Left ventricle myocardium inferior (tissue), 1 donor: ENCODE results near the gene PATJ. TPM values are rescaled to one million over a fixed set of nuclear protein-coding genes. Genes with fewer than 3 reads are reported as not detected.

Experiments
- DNase-seq: peaks from one replicate; pipeline ENCODE4 v3.0.0-alpha.2; 2020
- H3K27ac ChIP-seq: fragments of 200-600 bp; replicated peaks from 2 replicates; pipeline ENCODE4 v1.8.0; 2021
- H3K27me3 ChIP-seq: fragments of 200-600 bp; 2 replicates; pipeline ENCODE4 v1.8.0; 2021; ENCODE audit warnings: low read depth
- H3K36me3 ChIP-seq: fragments of 200-600 bp; 2 replicates; pipeline ENCODE4 v1.8.0; 2021
- H3K4me1 ChIP-seq: fragments of 200-600 bp; 2 replicates; pipeline ENCODE4 v1.8.0; 2021
- H3K4me3 ChIP-seq: fragments of 200-600 bp; 2 replicates; pipeline ENCODE4 v1.8.0; 2021; ENCODE audit warnings: mild to moderate bottlenecking, moderate library complexity
- H3K9me3 ChIP-seq: fragments of 200-600 bp; replicated peaks from 2 replicates; pipeline ENCODE4 v1.8.0; 2021
- intact Hi-C: fragments of 100-400 bp; cut with micrococcal nuclease; formaldehyde crosslinking; loops from one replicate; pipeline ENCODE4 v1.11.0; 2022
- total RNA-seq: library from RNA; stranded (reverse); fragmentation: NEBNext Ultra II Directional; extraction: Animal tissue kit (Norgen Biotek cat#: 25700); gene quantifications from one replicate; pipeline ENCODE4 v1.2.1, GENCODE V29; 2021
- TF ChIP-seq, protein P1 (sequence below): fragments of 200-600 bp; IDR thresholded peaks from 2 replicates; pipeline ENCODE4 v1.8.0; 2021; ENCODE audit warnings: antibody characterized with exemption, mild to moderate bottlenecking, borderline replicate concordance
- donor health status: DM: no; HTN: yes; CAD: no; lungs with severe emphysema.

Gene PATJ
- total RNA-seq, 1 donor from 2014 or later, result 166 TPM

DNA sequence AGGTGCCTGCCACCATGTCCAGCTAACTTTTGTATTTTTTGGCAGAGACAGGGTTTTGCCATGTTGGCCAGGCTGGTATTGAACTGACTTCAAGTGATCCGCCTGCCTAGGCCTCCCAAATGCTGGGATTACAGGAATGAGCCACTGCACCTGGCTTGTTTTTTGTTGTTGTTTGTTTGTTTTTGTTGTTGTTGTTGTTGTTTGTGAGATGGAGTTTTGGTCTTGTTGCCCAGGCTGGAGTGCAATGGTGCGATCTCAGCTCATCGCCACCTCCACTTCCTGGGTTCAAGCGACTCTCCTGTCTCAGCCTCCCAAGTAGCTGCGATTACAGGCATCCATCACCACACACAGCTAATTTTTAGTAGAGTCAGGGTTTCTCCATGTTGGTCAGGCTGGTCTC, 445.3 kb downstream of the PATJ start:
- DNase-seq, result no peak
- intact Hi-C loops, result no loop called here
- Histone ChIP-seq H3K27me3 (peaks cover 3% of the 10 kb centered on the region), H3K4me1 (no peaks in the 10 kb centered on the region), H3K27ac (no peak overlapping the region), H3K4me3 (no peak overlapping the region), H3K9me3 (no peaks in the 10 kb centered on the region), H3K36me3 (no peaks in the 10 kb centered on the region)
- TF ChIP-seq, protein P1, sequence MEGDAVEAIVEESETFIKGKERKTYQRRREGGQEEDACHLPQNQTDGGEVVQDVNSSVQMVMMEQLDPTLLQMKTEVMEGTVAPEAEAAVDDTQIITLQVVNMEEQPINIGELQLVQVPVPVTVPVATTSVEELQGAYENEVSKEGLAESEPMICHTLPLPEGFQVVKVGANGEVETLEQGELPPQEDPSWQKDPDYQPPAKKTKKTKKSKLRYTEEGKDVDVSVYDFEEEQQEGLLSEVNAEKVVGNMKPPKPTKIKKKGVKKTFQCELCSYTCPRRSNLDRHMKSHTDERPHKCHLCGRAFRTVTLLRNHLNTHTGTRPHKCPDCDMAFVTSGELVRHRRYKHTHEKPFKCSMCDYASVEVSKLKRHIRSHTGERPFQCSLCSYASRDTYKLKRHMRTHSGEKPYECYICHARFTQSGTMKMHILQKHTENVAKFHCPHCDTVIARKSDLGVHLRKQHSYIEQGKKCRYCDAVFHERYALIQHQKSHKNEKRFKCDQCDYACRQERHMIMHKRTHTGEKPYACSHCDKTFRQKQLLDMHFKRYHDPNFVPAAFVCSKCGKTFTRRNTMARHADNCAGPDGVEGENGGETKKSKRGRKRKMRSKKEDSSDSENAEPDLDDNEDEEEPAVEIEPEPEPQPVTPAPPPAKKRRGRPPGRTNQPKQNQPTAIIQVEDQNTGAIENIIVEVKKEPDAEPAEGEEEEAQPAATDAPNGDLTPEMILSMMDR, result no peak

DNA sequence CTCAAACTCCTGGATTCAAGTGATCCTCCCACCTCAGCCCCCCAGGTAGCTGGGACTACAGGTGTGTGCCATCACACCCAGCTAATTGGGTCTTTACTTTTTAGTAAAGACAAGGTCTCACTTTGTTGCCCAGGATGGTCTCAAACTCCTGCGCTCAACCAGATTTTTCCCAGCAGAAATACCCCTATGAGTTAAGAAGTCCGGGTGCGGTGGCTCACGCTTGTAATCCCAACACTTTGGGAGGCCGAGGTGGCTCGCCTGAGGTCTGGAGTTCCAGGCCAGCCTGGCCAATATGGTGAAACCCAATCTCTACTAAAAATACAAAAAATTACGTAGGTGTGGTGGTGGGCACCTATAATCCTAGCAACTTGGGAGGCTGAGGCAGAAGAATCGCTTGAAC, 445.8 kb downstream of the PATJ start:
- intact Hi-C loops, result no loop called here
- Histone ChIP-seq H3K9me3 (no peaks in the 10 kb centered on the region), H3K27ac (no peak overlapping the region), H3K27me3 (peaks cover 3% of the 10 kb centered on the region), H3K36me3 (no peaks in the 10 kb centered on the region), H3K4me3 (no peak overlapping the region), H3K4me1 (no peaks in the 10 kb centered on the region)
- TF ChIP-seq, protein P1, result no peak
- no peak for DNase-seq

DNA sequence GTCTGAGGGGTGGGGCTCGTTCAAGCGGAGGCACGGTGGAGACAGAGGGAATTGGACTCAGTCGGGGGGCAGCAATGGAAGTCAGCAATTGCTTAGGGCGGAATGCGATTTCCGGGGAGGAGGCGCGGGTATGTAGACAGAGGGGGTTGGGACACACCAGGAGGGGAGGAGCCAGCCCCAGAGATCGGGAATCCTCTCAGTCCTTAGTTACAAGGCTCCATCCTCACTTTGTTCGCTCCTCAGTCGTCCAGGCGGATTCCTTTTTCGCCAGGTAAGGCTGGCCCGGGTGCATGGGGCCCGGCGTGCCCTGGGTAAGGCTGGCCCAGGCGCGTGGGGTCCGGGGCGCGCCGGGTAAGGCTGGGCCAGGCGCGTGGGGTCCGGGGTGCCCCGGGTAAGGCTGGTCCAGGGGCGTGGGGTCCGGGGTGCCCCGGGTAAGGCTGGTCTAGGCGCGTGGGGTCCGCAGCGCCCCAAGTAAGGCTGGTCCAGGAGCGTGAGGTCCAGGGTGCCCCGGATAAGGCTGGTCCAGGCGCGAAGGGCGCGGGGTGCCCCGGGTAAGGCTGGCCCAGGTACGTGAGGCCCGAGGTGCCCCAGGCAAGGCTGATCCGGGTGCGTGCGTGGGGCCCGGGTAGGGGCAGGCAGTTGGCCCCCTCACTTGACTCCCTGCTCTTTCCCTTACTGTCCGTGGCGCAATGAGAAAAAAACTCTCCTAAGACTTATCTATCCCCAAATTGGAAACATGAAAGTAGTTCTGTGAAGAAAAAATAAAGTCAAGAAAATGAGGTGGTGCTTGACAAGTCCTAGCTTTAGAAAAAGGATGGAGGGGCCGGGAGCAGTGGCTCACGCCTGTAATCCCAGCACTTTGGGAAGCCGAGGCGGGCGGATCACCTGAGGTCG, 452.6 kb downstream of the PATJ start, which contains the start of gene L1TD1:
Gene L1TD1 (plus strand): TSS at position 199 of the 894 bp plus-strand sequence. CDS start 11,780 bp downstream, outside the sequence.
- H3K4me1 ChIP-seq, result peaks cover 8% of the 10 kb centered on the region
- H3K4me3 ChIP-seq, result no peak within 1 kb of the TSS
- TF ChIP-seq, protein P1, result no peak
- intact Hi-C loops, result no loop called here
- no peak within 1 kb of the TSS for H3K27ac ChIP-seq
- peaks cover 45% of the 10 kb centered on the region for H3K27me3 ChIP-seq
- H3K36me3 ChIP-seq, result no peaks in the 10 kb centered on the region
- DNase-seq, result no peak
- H3K9me3 ChIP-seq, result no peaks in the 10 kb centered on the region

DNA sequence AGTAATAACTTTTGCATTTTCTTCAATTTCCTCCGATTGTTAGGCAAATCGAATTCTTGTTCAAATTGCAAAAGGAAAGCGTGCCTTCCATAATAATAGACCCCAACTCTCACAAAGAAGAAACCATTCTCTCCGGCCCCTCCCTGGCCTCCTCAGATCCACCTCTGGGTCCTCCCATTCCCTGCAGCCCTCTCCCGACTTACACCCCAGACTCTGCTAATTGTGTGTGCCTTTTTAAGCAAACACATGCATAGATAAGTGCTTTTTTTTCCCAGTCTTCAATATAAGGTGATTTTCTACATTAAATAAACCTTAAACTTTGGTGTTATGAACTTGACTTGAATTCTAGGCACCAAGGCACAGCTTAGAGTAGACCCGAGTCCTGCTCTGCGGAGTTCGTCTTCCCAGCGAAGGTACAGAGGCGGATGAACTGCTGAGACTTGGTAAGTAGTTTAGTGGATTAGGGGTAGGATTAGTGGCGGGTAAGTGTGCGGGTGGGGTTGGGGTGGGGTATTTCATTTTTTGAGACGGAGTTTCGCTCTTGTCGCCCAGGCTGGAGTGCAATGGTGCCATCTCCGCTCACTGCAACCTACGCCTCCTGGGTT, 453.9 kb downstream of the PATJ start:
- H3K4me3 ChIP-seq, result no peak overlapping the region
- intact Hi-C loops, result no loop called here
- DNase-seq, result no peak
- peaks cover 45% of the 10 kb centered on the region for H3K27me3 ChIP-seq
- no peaks in the 10 kb centered on the region for H3K9me3 ChIP-seq
- TF ChIP-seq, protein P1, result no peak
- no peak overlapping the region for H3K27ac ChIP-seq
- no peaks in the 10 kb centered on the region for H3K36me3 ChIP-seq
- H3K4me1 ChIP-seq, result peaks cover 8% of the 10 kb centered on the region

DNA sequence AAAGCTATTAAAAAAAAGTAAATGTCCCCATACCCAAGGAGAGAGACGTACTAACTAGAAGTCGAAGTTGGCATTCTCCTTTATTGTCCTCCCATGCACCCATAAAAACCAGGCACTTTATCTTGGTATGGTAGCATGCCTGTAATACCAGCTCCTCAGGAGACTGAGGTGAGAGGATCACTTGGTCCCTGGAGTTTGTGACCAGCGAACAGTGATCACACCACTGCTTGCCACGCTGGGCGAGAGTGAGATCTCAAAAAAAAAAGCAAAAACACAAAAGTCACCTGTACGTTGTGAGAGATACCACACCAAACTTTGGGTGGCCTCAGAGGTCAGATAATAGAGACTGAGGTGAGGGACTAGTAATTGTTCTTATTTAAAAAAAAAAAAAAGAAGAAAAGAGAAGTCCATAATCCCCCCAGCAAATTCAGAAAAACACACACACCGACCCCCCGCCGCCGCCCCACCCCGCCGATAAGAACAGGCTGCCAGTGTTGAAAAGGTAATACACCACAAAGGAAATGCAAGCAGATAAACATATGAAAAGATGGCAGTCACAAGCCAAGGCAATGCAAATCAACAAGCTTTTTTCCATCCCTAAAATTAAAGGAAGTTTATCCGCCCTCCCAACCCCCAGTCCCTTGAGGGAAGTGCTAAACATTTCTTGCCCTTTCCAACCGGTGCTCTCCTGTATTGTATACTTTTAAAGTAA, 455.9 kb downstream of the PATJ start:
- Histone ChIP-seq H3K4me3 (no peak overlapping the region), H3K27ac (no peak overlapping the region), H3K9me3 (no peaks in the 10 kb centered on the region), H3K4me1 (peaks cover 8% of the 10 kb centered on the region), H3K27me3 (peaks cover 45% of the 10 kb centered on the region), H3K36me3 (no peaks in the 10 kb centered on the region)
- DNase-seq, result no peak
- TF ChIP-seq, protein P1, result no peak
- intact Hi-C loops, result no loop called here
